ENCODE data around the gene CELA3B. TPM values are rescaled to one million over a fixed set of nuclear protein-coding genes. Genes with fewer than 3 reads are reported as not detected.
"Not testable (repeated sequence)": the region's sequence is repeated elsewhere in the genome, so short reads cannot be mapped to it uniquely, and the experiment has no call there.

Gene CELA3B
- total RNA-seq, 2 donors from 2014 or later, result 0.42 to 16.7 TPM

DNA sequence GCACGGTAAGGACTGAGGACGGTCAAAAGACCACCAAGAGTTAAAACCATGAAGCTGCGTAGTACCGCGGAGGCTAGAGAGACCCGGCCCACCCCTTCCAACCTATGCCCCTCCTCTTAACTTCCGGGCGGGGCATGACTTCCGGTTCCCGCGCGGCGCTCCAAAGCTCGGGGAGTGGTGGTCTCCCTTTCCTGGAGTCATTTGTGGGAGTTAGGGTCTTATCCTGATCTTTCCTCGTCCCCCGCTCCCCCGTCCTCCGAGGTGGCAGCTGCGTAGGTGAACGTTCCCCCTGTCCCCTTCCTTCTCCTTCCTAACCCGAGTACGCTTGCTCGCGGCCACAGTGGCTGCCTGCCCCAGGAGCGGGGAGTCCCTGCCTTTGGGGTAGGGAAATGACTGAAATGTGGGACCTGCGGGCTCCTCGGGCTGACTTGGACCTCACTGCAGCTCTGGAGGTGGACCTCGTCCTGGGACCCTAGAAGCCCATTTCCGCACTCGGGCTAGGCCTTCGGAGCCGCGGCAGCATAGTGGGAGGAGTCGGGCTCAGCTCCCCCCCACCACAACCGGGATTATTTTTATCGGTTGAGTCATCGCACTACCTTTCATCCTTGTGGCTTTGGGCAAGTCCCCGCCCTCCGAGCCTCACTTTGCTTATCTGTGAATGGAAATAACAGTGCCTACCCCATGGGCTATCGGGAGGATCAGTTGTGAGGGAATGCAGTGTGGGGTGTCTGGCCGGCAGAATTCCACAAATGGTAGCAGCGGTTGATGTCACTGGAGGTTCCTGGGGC lies 48.7 kb downstream of the CELA3B start:
- intact Hi-C loops (cut with DNase I), result no loop called here
- no peak for TF ChIP-seq CTCF (IDR thresholded peaks at IDR 0.05)

DNA sequence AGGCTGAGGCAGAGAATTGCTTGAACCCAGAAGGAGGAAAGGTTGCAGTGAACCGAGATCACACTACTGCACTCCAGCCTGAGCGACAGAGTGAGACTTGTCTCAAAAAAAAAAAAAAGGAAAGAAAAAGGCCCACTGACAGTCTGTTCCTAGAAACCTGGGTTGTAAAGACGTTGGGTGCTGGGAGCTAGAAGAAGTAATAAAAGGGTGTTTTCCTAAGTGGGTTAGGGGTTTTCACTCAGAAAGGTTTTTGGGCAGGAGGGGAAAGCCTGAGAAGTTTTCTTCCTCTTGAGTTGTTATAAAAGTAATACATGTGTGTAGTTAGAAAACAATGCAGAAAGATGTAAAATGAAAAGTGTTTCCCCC lies 50.1 kb downstream of the CELA3B start:
- Histone ChIP-seq H3K27ac (no peak overlapping the region), H3K36me3 (no peaks in the 10 kb centered on the region), H3K9ac (ENCODE audit: low read depth in 2 of 2, low read length in 2 of 2) (no peak overlapping the region), H3K4me3 (no peak overlapping the region), H3K4me1 (peaks cover 9% of the 10 kb centered on the region), H3K9me3 (no peaks in the 10 kb centered on the region), H3K27me3 (no peaks in the 10 kb centered on the region)
- TF ChIP-seq CTCF (IDR thresholded peaks at IDR 0.05), result no peak
- no peak for DNase-seq
- intact Hi-C loops (cut with DNase I), result no loop called here

More for the DNA sequence above, 48.7 kb downstream of the CELA3B start:
- no peaks in the 10 kb centered on the region for H3K27me3 ChIP-seq
- DNase-seq, result peak; percentile 86
- H3K36me3 ChIP-seq, result no peaks in the 10 kb centered on the region
- peaks cover 9% of the 10 kb centered on the region for H3K4me1 ChIP-seq
- peak overlapping the region; percentile 78 for H3K4me3 ChIP-seq
- H3K27ac ChIP-seq, result peak overlapping the region; percentile 99
- H3K9ac ChIP-seq (ENCODE audit: low read depth in 2 of 2, low read length in 2 of 2), result peak overlapping the region; percentile 99 to 100
- no peaks in the 10 kb centered on the region for H3K9me3 ChIP-seq

DNA sequence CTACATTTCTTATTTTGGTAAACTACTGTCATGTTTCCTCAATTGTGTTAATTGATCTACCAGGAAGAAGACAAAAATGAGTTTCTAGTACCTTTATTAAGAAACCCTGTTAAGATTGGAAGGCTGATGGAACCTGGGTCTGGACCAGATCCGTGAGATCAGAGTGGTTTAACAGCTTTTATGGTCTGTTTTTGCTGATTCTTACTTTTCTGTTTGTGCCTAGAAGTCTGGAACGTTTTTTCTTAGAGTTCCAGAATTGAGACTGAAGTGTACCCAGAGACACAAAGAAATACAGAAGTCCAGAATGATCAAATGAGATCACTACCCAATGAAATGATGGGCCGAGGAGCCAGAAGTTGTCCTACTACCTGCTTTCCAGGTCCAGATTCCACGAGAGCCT lies 53.2 kb downstream of the CELA3B start:
- H3K36me3 ChIP-seq, result no peaks in the 10 kb centered on the region
- no peaks in the 10 kb centered on the region for H3K4me1 ChIP-seq
- H3K27me3 ChIP-seq, result no peaks in the 10 kb centered on the region
- no peak overlapping the region for H3K9ac ChIP-seq (ENCODE audit: low read depth in 2 of 2, low read length in 2 of 2)
- TF ChIP-seq CTCF (IDR thresholded peaks at IDR 0.05), result no peak
- H3K9me3 ChIP-seq, result no peaks in the 10 kb centered on the region
- intact Hi-C loops (cut with DNase I), result no loop called here
- H3K27ac ChIP-seq, result no peak overlapping the region
- no peak overlapping the region for H3K4me3 ChIP-seq
- DNase-seq, result no peak

- intact Hi-C loops (cut with DNase I), result no loop called here
- Histone ChIP-seq H3K27me3 (no peaks in the 10 kb centered on the region), H3K9me3 (no peaks in the 10 kb centered on the region), H3K4me1 (no peaks in the 10 kb centered on the region), H3K36me3 (no peaks in the 10 kb centered on the region), H3K4me3 (no peak overlapping the region), H3K27ac (no peak overlapping the region), H3K9ac (ENCODE audit: low read depth in 2 of 2, low read length in 2 of 2) (no peak overlapping the region)
- TF ChIP-seq CTCF (IDR thresholded peaks at IDR 0.05), result no peak
- no peak for DNase-seq
Observed at GRCh38 chr1:22030473-22030872, 53.7 kb downstream of the CELA3B start.

DNA sequence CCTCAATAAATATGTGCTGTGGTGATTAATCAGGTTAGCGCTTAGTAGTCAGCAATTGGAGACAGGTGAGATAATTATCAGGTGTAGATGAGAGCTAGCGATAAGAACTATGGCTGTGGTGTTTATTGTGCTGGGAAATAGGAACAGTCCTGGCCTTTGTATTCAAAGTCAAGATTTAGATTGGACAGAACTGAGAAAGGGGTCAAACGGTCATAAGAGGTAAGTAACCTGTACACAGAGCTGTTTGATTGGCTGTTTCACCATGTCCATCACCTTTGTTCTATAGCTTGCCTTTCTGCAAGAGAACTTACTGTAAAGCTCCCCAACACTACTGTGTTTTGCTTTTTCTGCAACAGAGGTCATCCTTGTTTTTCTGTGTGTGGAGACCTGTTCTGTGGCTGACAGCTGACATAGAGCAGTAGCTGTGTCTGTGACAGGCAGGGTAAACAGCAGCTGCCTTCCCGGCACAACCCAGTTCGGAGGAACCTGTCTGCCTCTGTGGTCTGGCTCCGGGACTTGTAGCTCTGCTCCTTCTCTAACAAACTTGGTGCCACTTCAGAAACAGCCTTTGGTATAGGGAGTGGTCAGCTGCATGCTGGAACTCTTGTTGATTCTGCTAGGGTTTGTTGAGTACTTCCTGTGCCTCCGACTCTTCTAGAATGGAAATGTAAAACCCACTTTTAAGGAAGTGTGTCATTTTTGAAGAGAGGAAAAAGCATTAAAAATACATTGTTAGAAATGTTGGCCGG lies 54.6 kb downstream of the CELA3B start:
- TF ChIP-seq CTCF (IDR thresholded peaks at IDR 0.05), result no peak
- no peaks in the 10 kb centered on the region for H3K4me1 ChIP-seq
- no peaks in the 10 kb centered on the region for H3K9me3 ChIP-seq
- peak overlapping the region; percentile 74 for H3K27ac ChIP-seq
- no peak for DNase-seq
- H3K36me3 ChIP-seq, result no peaks in the 10 kb centered on the region
- intact Hi-C loops (cut with DNase I), result no loop called here
- no peaks in the 10 kb centered on the region for H3K27me3 ChIP-seq
- no peak overlapping the region for H3K4me3 ChIP-seq
- H3K9ac ChIP-seq (ENCODE audit: low read depth in 2 of 2, low read length in 2 of 2), result peak overlapping the region in 1 of 2 donors; percentile 71

DNA sequence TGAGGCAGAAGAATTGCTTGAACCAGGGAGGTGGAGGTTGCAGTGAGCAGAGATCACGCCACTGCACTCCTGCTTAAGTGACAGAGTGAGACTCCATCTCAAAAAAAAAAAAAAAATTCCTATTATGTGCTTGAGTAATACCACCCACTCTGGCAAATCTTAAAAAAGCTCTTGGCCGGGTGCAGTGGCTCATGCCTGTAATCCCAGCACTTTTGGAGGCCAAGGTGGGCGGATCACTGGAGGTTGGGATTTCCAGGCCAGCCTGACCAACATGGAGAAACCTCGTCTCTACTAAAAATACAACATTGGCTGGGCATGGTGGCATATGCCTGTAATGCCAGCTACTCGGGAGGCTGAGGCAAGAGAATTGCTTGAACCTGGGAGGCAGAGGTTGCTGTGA lies 58.0 kb downstream of the CELA3B start:
- DNase-seq; H3K27me3 ChIP-seq; intact Hi-C loops (cut with DNase I); H3K4me1 ChIP-seq; H3K4me3 ChIP-seq; H3K9ac ChIP-seq (ENCODE audit: low read depth in 2 of 2, low read length in 2 of 2); H3K9me3 ChIP-seq; H3K36me3 ChIP-seq; H3K27ac ChIP-seq: not testable (repeated sequence)
